NCI-H82 treated with DMSO at 0.1 percent for 48 hours (cell line): ENCODE results near the gene PXMP2.

ENCODE experiments used
- DNase-seq: peaks from one replicate; lab custom pipeline; 2025; ENCODE audit not compliant: unreplicated experiment; lab: John Stamatoyannopoulos, UW

Gene PXMP2

GRCh38 chr12:132660052-132660451 lies 27.3 kb upstream of the PXMP2 start:
- no peak for DNase-seq

DNA sequence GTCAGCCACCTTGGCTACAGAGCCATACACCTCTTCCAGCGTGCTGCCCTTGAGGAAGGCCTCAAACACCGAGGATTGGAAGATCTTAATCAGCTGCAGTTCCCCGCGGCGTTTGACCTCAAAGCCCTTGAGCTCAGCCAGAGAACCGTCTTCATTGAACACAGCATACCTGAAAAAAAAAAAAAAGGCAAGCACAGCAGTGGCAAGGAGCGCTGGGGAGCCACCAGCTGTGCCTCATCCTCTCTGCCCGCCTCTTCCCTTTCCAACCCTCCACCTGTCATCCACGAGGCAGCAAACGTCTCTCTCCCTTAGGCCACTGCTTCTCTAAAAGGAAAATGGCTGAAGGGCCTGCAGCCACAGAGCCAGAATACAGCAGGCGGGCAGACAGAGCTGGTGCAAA lies 26.4 kb upstream of the PXMP2 start:
- DNase-seq, result no peak

DNA sequence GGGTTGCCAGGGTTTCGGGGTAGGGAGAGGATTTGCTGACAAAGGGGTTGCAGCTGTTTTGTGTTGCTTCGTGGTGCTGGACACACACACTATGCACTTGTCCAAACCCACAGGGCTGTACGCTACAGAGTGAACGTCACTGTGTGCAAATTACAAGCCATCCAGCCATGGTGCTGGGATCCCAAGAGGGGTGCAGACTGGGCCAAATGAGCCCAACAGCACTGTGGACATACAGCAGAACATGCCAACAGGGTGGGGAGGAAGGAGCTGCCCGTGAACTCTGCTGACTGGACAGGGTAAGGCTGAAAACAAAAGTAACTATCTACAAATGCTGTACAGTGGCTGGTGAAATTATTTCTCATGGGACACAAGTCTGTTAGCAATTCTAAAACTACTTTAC lies 25.4 kb upstream of the PXMP2 start:
- no peak for DNase-seq

DNA sequence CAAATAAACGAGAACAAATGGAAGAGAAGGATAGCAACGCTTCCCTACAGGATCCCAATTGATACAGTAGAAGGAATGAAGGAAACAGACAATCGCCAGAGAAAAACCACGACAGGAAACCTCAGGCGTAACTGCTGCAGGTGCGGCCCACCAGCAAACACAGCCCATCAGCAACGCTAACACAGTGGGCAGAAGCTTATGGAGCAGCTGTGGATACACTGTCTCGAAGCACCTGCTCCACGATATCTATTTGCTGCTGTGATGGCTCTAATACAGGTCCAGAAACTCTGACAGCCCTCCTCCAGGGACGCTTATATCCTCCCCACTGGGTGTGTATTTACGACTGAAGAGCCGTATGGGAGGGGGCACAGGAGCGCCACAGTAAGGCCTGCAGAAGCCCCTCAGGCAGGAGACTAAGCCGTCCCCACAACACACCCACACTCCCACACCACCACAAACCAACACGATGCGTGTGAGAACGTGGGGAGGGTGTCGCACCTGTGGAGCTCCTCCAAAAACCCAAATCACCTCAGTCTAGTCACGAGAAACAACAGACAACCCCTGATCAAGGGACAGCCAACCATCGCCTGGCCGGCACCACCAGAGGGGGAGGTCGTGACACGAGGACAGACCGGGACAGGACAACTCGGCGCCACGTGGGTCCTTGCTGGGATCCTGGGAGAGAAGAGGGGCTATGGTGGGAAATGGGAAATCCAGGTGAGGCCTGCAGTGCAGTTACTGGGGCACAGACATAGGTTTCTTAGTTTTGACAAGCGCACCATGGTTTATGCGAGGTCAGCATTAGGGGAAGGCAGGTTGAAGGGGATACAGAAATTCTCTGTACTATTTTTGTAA lies 24.3 kb upstream of the PXMP2 start:
- no peak for DNase-seq

DNA sequence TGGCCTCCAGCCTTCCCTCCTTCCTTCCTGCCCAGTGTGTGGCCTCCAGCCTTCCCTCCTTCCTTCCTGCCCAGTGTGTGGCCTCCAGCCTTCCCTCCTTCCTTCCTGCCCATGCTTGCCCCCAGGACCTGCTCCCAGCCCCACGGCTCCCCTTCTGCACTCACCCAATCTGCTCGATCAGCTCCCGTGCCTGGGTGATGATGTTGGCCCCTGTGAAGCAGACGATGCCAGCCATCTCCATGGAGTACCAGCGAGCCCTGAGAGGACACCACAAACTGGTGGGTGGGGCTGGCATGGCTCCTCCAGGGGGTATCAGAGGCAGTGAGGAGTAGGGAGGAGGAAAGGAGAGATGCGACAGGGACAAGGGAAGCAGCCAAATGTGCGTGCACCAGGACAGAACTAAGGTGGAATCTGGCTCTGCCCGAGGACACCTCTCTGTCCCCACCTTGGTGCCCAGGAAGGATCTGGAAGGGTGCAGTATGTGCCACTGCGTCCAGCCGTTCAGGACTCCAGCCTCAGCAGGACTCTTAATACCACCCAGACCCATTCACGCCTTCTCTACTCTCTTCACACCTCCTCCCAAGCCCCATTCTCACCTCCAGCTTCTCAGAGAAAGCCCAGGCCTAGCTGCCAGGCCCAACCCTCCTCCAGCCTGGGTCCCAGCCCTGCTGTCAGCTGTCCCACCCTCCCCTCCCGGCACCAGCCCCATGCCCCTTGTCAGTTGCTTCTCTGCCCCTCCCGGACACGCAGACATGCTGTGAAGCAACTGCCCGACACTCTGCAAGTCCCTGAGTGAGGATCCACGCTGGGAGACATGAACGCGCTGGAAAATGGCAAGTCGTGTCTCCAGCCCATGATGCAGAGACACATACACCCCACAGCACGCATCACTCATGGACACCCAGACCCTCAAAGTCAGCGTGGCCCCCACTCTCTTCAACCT lies 22.9 kb upstream of the PXMP2 start:
- DNase-seq, result no peak

DNA sequence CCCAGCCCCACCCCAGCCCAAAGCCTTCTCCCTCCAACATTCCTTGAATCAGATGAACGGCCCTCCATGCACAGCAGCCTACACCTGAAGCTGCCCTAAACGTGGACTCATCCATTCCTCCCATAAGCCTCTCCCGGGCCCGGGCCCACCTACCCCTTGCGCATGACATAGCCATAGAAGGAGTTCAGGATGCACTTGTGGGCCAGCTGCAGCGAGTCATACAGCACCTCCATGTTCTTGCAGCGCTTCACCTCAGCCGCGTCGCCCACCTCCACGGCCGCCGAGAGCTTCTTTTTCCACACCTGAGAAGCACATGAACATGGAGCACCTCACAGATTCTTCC lies 22.3 kb upstream of the PXMP2 start:
- DNase-seq, result no peak

GRCh38 chr12:132665794-132666193 lies 21.6 kb upstream of the PXMP2 start:
- no peak for DNase-seq

DNA sequence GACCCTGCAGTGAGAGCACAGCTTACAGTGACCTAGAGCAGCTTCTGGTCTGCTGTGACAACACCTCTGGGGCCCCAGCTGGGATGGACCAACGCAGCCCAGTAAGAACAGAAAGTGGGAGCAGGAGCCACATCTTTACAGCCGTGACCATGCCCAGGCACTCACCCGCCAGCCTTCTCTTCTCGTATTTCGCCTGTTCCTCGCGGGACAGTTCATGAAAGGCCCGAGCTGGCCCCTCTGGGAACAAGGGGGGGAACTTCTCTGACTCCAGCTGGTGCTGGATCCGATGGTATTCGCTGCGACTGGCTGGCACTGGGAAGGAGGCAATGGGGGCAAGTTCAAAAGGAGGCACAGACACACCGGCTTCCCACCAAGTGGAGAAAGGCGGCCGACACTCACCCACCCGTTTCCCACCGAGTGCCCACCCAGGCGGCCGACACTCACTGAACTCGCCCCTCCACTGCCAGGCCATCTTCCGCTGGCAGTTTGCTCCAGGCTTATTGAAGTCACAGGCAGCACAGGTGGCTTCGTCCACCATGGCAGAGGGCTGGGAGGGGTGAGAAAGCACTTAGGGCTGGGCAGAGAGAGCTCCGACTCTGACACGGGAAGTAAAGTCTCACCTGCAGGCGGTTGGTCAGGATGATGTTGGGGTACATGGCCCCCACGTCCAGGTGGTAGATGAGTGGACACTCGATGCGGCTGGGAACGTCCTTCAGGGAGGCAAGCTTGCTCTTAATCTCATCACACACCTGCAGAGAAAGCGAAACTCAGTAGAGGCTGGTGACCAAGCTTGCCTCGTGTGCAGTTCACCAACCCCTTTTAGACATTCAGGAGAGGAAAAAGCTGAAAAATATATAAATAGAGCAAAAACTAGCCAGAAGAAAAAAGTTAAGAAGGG lies 18.9 kb upstream of the PXMP2 start:
- no peak for DNase-seq

- DNase-seq, result no peak
Observed at GRCh38 chr12:132669166-132669879, 18.1 kb upstream of the PXMP2 start.

DNA sequence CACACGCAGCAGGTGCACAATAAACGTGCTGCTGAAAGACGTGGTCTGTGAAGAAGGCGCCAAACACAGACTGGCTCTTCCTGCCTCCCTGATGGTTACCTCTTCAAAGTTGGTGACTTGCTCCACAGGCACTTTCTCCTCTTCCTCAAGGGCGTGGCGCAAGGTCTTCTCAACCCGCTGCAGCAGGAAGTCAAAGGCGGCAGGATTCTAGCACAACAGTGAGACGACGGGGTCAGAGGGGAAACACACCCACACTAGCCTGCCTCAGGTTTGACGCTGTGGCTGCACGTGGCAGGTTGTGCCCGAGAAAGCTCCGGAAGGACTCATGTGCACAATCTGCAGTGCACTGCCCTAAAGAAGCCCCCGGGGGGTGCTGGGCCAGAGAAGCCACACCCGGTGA lies 15.3 kb upstream of the PXMP2 start:
- no peak for DNase-seq

GRCh38 chr12:132672678-132673077 lies 14.7 kb upstream of the PXMP2 start:
- DNase-seq, result no peak

DNA sequence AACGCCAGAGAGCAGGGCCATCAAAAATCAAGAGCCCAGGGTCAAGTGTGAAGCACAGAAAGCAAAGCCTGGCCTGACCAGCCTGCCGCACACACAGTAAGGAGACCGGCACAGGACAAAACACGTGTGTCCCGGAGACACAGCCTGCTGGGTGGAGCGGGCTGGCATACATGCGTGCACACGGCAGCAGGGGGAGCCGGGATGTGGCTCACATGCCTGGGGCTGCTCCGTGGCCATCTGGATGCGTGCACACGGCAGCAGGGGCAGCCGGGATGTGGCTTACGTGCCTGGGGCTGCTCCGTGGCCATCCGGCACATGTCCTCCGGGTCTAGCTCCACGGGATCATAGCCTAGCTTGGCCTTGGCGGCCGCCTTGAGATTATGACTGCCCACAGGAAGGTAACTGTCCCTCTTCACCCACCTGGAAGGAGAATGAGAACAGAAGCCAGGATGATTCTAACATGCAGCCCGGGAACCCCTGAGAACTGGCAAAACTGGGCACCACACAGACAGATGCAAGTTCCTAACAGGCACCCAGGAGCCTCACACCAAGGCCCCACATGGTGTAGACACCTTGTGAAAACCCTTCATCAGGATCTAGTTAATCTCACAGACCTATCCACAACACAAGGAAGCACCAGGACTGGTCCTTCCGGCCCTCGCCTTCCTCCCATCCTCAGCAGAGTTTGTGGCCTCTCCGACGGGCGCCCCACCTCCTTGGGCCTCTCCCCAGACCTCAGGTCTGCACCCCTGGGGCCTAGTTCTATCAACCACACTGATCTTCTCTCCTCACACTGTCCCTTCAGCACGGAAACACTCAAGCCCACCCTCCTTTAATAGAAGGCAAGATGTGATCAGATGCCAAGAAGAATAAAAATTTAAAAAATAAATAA lies 13.9 kb upstream of the PXMP2 start:
- no peak for DNase-seq

- no peak for DNase-seq
Observed at GRCh38 chr12:132674561-132674960, 12.8 kb upstream of the PXMP2 start.

GRCh38 chr12:132675757-132676432 lies 11.5 kb upstream of the PXMP2 start:
- no peak for DNase-seq

DNA sequence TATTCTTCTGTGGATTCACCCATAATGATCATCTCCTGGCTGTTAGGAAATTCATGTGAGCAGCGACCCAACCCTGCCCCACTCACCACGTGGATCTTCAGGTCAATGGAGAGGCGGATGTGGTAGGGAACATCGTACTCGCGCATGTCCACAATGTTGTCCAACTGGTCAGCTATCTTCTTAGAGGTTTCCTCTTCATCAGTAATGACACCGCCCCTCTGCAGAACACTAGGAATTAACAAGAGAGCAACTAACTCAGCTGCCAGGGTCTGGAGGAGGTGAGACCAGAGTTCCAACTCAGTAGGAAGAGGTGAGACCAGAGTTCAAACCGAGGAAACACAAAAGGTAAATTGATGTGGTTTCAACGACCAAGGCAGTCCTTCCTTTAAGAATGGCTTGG lies 9.9 kb upstream of the PXMP2 start:
- no peak for DNase-seq

DNA sequence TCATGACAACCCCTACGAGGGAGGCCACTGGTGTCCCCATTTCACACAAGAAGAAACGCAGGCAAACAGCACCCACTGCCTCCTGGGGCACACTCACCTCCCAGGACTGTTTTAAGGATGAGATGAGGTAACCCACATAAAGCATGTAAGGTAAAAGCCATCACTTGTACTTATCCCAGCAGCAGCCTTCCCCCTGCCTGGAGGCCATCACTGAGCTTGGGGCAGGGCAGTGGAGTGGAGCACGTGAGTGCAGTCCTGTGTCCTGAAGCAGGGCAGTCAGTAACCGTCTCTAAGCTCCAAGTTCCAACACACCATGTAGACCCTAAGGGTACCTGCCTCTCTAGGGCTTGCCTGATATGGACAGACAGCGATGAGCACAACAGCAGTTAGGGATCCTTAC lies 2.0 kb upstream of the PXMP2 start:
- no peak for DNase-seq

- DNase-seq, result no peak
Observed at GRCh38 chr12:132686825-132687210, 569 bp upstream of the PXMP2 start.

GRCh38 chr12:132689227-132689626 lies 1.8 kb downstream of the PXMP2 start:
- no peak for DNase-seq

DNA sequence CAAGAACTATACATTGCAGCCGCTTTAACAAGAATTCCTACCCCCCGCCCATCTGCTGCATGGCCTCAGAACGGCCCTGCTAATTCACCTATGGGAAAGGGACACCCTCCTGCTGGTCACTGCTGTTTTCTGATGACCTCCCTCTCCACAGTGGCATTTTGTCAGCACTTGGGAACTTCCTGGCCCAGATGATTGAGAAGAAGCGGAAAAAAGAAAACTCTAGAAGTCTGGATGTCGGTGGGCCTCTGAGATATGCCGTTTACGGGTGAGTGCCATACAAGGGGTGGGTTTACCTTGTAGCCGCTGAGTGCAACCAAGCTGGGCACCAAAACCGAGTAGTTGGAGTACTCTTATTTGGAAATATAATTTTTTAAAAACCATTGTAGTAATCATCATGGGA lies 2.7 kb downstream of the PXMP2 start:
- no peak for DNase-seq
